Lower lobe of right lung (tissue), 2 donors: ENCODE data around the gene MASP1. TPM values are rescaled to one million over a fixed set of nuclear protein-coding genes. Genes with fewer than 3 reads are reported as not detected.

ENCODE experiments used
- ATAC-seq, 2 donors: fragments of 200-7000 bp; cut with Tn5 transposase; one replicate each; pipeline ENCODE4 v1.9.1; 2020 to 2022; ENCODE audit warnings: mild to moderate bottlenecking in 2 of 2, moderate library complexity in 2 of 2
- DNase-seq: peaks from one replicate; pipeline ENCODE4 v3.0.0-alpha.2; 2020
- H3K27ac ChIP-seq: fragments of 200-600 bp; one replicate; pipeline ENCODE4 v1.8.0; 2022
- H3K27me3 ChIP-seq: fragments of 200-600 bp; one replicate; pipeline ENCODE4 v1.8.0; 2022; ENCODE audit warnings: low read depth
- H3K36me3 ChIP-seq: fragments of 200-600 bp; one replicate; pipeline ENCODE4 v1.8.0; 2022; ENCODE audit warnings: mild to moderate bottlenecking
- H3K4me1 ChIP-seq: fragments of 200-600 bp; one replicate; pipeline ENCODE4 v1.8.0; 2022
- H3K4me3 ChIP-seq: fragments of 200-600 bp; one replicate; pipeline ENCODE4 v1.8.0; 2022; ENCODE audit warnings: mild to moderate bottlenecking
- H3K9me3 ChIP-seq: fragments of 200-600 bp; one replicate; pipeline ENCODE4 v1.8.0; 2022
- intact Hi-C: fragments of 100-400 bp; cut with DNase I; formaldehyde crosslinking; loops from one replicate; pipeline ENCODE4 v1.11.0; 2022
- total RNA-seq: library from RNA; stranded (reverse); fragmentation: NEBNext Ultra II Directional; extraction: Animal tissue kit (Norgen Biotek cat#: 25700); gene quantifications from one replicate; pipeline ENCODE4 v1.2.1, GENCODE V29; 2021
- TF ChIP-seq, protein P1 (sequence below): fragments of 200-600 bp; IDR thresholded peaks from one replicate; pipeline ENCODE4 v1.8.0; 2022; ENCODE audit warnings: antibody characterized with exemption, mild to moderate bottlenecking
- donor health status: DM: no; HTN: yes; CAD: no; lungs with severe emphysema.

Gene MASP1
- total RNA-seq, 1 donor from 2014 or later = 4.3 TPM

GRCh38 chr3:187213616-187214015 is 77.9 kb downstream of the MASP1 start:
- H3K36me3 ChIP-seq = no peaks in the 10 kb centered on the region
- H3K27me3 ChIP-seq = no peaks in the 10 kb centered on the region
- ATAC-seq = no peak
- intact Hi-C loops = no loop called here
- H3K4me3 ChIP-seq = no peak overlapping the region
- H3K4me1 ChIP-seq = peaks cover 6% of the 10 kb centered on the region
- no peak overlapping the region for H3K27ac ChIP-seq
- no peak for DNase-seq
- TF ChIP-seq, protein P1, sequence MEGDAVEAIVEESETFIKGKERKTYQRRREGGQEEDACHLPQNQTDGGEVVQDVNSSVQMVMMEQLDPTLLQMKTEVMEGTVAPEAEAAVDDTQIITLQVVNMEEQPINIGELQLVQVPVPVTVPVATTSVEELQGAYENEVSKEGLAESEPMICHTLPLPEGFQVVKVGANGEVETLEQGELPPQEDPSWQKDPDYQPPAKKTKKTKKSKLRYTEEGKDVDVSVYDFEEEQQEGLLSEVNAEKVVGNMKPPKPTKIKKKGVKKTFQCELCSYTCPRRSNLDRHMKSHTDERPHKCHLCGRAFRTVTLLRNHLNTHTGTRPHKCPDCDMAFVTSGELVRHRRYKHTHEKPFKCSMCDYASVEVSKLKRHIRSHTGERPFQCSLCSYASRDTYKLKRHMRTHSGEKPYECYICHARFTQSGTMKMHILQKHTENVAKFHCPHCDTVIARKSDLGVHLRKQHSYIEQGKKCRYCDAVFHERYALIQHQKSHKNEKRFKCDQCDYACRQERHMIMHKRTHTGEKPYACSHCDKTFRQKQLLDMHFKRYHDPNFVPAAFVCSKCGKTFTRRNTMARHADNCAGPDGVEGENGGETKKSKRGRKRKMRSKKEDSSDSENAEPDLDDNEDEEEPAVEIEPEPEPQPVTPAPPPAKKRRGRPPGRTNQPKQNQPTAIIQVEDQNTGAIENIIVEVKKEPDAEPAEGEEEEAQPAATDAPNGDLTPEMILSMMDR = no peak
- no peaks in the 10 kb centered on the region for H3K9me3 ChIP-seq

DNA sequence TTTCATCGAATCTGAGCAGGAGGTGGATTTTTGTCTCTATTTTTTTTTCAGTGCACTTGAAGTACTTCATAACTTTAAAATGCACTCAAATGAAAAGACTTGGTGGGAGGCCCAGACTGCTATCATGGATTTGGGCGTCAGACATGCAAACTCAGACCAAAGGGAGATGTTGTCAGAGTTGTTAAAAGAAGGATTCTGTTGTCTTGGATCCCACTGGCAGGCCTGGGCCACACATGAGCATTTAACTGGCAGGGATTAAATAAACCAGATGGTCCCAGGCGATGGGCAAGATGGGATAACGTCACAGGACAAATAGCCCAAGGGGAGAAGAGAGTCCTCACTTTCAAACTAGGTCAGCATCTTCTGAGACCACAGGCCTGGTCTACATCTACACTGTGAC is 78.8 kb downstream of the MASP1 start:
- DNase-seq = no peak
- TF ChIP-seq, protein P1 = no peak
- ATAC-seq = peak; percentile 21 to 39
- H3K36me3 ChIP-seq = no peaks in the 10 kb centered on the region
- H3K4me3 ChIP-seq = no peak overlapping the region
- peaks cover 6% of the 10 kb centered on the region for H3K4me1 ChIP-seq
- H3K27me3 ChIP-seq = no peaks in the 10 kb centered on the region
- peak overlapping the region; percentile 1 for H3K27ac ChIP-seq
- intact Hi-C loops = no loop called here
- no peaks in the 10 kb centered on the region for H3K9me3 ChIP-seq

DNA sequence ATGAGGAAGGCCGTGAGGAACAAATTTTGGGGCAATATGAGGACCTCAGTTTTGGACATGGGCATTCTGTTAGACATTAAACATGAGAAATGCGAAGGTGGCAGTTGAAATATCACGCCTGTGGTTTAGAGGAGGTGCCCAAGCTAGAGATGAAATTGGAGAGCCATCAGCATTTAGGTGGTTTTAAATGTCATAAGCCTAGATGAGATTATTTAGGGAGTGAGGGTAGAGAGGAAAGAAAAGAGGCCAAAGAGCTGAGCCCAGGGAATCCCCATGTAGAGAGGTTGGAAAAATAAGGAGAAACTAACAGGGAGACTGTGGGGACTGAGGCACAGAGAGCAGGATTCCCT is 79.4 kb downstream of the MASP1 start:
- no peak overlapping the region for H3K4me3 ChIP-seq
- ATAC-seq (no peak), DNase-seq (no peak)
- H3K4me1 ChIP-seq = peaks cover 6% of the 10 kb centered on the region
- intact Hi-C loops = no loop called here
- no peaks in the 10 kb centered on the region for H3K27me3 ChIP-seq
- TF ChIP-seq, protein P1 = no peak
- H3K27ac ChIP-seq = peak overlapping the region; percentile 1
- H3K36me3 ChIP-seq = no peaks in the 10 kb centered on the region
- H3K9me3 ChIP-seq = no peaks in the 10 kb centered on the region

- H3K27ac ChIP-seq = no peak overlapping the region
- peaks cover 6% of the 10 kb centered on the region for H3K4me1 ChIP-seq
- intact Hi-C loops = no loop called here
- no peak overlapping the region for H3K4me3 ChIP-seq
- no peak for ATAC-seq
- TF ChIP-seq, protein P1 = no peak
- no peak for DNase-seq
- no peaks in the 10 kb centered on the region for H3K9me3 ChIP-seq
- H3K36me3 ChIP-seq = no peaks in the 10 kb centered on the region
- H3K27me3 ChIP-seq = no peaks in the 10 kb centered on the region
Measured at GRCh38 chr3:187211532-187212195, 79.9 kb downstream of the MASP1 start.

DNA sequence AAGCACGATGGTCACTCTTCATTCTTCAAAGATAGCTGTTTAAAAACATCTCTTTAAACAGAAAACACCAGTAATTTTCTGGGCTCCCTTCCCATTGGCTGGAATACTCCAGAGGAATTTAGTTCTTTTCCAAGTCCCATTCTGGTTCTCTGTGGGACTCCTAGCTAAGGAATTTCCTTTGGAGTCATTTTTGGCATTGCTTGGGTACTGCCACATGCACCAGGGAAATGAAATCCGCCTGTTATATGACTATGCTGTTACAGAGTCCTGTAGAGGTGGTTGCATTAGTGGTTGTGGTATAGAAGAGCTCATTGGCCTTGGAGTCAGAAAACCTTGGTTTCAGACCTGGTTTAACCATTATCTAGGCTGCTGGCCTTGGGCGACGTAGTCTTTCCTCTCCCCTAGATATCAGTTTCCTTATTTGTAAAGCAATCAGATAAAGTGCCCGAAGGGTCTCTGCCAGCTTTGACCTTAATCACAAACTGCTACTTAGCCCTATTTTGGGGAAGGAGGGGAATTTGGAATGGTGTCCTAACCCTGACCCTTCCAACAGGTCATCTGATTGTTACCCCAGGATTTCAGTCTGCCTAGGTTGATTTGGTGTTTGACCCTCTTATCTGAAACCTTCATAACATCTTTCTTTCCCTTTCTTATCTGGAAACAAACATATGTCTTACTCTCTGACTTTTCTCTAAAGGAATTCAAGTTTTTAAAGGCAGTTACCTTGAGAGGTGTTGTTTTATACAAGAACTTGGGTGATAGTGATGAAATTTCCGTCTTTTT is 80.8 kb downstream of the MASP1 start:
- H3K27ac ChIP-seq = peak overlapping the region; percentile 48

More for the DNA sequence above, 80.8 kb downstream of the MASP1 start:
- TF ChIP-seq, protein P1 = no peak
- no peak overlapping the region for H3K4me3 ChIP-seq
- no peaks in the 10 kb centered on the region for H3K27me3 ChIP-seq
- intact Hi-C loops = no loop called here
- no peaks in the 10 kb centered on the region for H3K36me3 ChIP-seq
- H3K4me1 ChIP-seq = peaks cover 6% of the 10 kb centered on the region
- ATAC-seq (peak; percentile 37 to 45), DNase-seq (no peak)
- no peaks in the 10 kb centered on the region for H3K9me3 ChIP-seq
